Osteocyte (in vitro differentiated cells): ENCODE data around the gene PDE4B. TPM values are rescaled to one million over a fixed set of nuclear protein-coding genes. Genes with fewer than 3 reads are reported as not detected.

Source experiments
- DNase-seq: peaks from one replicate; pipeline ENCODE4 v3.0.0; 2021; ENCODE audit warnings: mixed read lengths; ENCODE audit not compliant: unreplicated experiment; ENCODE audit errors: extremely low spot score
- H3K27ac Mint-ChIP-seq: one replicate; pipeline ENCODE4 v1.8.0; 2021; ENCODE audit warnings: mild to moderate bottlenecking, mixed read lengths; ENCODE audit not compliant: unreplicated experiment
- H3K27me3 Mint-ChIP-seq: one replicate; pipeline ENCODE4 v1.8.0; 2021; ENCODE audit warnings: mixed read lengths; ENCODE audit not compliant: unreplicated experiment
- H3K36me3 Mint-ChIP-seq: one replicate; pipeline ENCODE4 v1.8.0; 2021; ENCODE audit warnings: mixed read lengths; ENCODE audit not compliant: unreplicated experiment
- H3K4me1 Mint-ChIP-seq: one replicate; pipeline ENCODE4 v1.8.0; 2021; ENCODE audit warnings: mixed read lengths; ENCODE audit not compliant: unreplicated experiment
- H3K4me3 Mint-ChIP-seq: one replicate; pipeline ENCODE4 v1.8.0; 2021; ENCODE audit warnings: mild to moderate bottlenecking, moderate library complexity, mixed read lengths; ENCODE audit not compliant: unreplicated experiment
- H3K9me3 Mint-ChIP-seq: one replicate; pipeline ENCODE4 v1.8.0; 2021; ENCODE audit warnings: mixed read lengths; ENCODE audit not compliant: unreplicated experiment
- CTCF ChIP-seq: fragments of 200-600 bp; sonication (generic); IDR thresholded peaks from 2 replicates; pipeline ENCODE4 v1.5.0; 2021; ENCODE audit warnings: antibody characterized with exemption, mild to moderate bottlenecking, moderate library complexity
- total RNA-seq: library from RNA; stranded (reverse); gene quantifications from 2 replicates; pipeline ENCODE4 v1.2.1, GENCODE V29; 2021

PDE4B gene
- total RNA-seq, 1 donor from 2014 or later = 53.1 TPM

DNA sequence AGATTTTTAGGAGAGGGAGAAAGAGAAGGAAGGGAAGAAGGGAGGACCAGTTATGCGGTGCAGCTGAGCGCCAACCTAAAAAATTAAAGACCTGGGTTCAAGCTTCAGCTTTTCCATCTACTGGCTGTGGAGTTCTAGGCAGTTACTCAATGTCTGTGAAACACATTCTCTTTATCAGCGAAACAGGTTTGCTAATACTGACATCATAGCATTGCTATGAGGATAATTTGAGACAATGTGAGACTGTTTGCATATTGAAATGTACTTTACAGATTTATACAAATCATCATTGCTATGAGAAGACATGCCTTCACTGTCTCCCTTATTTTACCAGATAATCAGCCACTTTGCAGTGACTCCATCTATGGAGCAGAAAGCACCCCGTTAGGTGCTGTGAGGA lies 518.4 kb downstream of the PDE4B start:
- H3K27ac Mint-ChIP-seq = no peak overlapping the region
- no peak for DNase-seq
- H3K4me3 Mint-ChIP-seq = no peak overlapping the region
- H3K4me1 Mint-ChIP-seq = peaks cover under 1% of the 10 kb centered on the region
- no peaks in the 10 kb centered on the region for H3K36me3 Mint-ChIP-seq
- no peaks in the 10 kb centered on the region for H3K27me3 Mint-ChIP-seq
- TF ChIP-seq CTCF = no peak
- no peaks in the 10 kb centered on the region for H3K9me3 Mint-ChIP-seq

- Mint-ChIP-seq H3K4me1 (peaks cover 6% of the 10 kb centered on the region), H3K27me3 (no peaks in the 10 kb centered on the region), H3K27ac (no peak overlapping the region), H3K36me3 (no peaks in the 10 kb centered on the region), H3K9me3 (no peaks in the 10 kb centered on the region), H3K4me3 (no peak overlapping the region)
- no peak for DNase-seq
- no peak for TF ChIP-seq CTCF
These were observed 518.9 kb downstream of the PDE4B start for GRCh38 chr1:66311628-66312027.

DNA sequence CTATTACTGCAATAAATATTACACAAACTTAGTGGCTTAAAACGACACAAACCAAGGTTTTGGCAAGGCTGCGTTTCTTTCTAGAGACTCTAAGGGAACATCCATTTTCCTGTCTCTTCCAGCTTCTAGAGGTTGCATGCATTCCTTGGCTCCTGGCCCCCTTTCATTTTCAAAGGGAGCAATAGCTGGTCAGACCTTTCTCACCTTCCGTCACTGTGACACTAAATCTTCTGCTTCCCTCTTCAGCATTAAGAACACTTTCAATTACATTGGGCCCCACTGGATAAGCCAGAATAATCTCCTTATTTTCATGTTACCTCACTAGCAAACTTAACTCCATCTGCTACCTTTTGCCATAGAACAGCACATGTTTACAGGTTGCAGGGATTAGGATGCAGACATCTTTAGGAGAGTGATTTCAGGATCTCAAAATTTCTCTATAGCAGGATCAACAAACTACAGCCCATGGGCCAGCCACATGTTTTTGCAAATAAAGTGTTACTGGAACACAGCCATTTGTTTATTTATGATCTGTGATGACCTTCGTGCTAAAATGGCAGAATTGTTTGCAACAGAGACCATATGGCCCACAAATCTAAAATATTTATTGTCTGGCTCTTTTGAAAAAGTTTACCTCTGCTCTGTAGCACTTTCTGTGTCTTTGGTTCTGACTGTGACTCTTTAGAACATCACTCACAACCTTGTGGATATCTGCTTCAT lies 519.7 kb downstream of the PDE4B start:
- no peak overlapping the region for H3K4me3 Mint-ChIP-seq
- no peaks in the 10 kb centered on the region for H3K36me3 Mint-ChIP-seq
- no peak overlapping the region for H3K27ac Mint-ChIP-seq
- no peak for TF ChIP-seq CTCF
- peaks cover 13% of the 10 kb centered on the region for H3K4me1 Mint-ChIP-seq
- H3K27me3 Mint-ChIP-seq = no peaks in the 10 kb centered on the region
- H3K9me3 Mint-ChIP-seq = no peaks in the 10 kb centered on the region
- no peak for DNase-seq

- H3K9me3 Mint-ChIP-seq = no peaks in the 10 kb centered on the region
- H3K36me3 Mint-ChIP-seq = no peaks in the 10 kb centered on the region
- DNase-seq = no peak
- no peak for TF ChIP-seq CTCF
- H3K27me3 Mint-ChIP-seq = no peaks in the 10 kb centered on the region
- no peak overlapping the region for H3K27ac Mint-ChIP-seq
- no peak overlapping the region for H3K4me3 Mint-ChIP-seq
- H3K4me1 Mint-ChIP-seq = peaks cover 13% of the 10 kb centered on the region
These were observed 520.7 kb downstream of the PDE4B start for GRCh38 chr1:66313429-66313828.

GRCh38 chr1:66315671-66316070 lies 523.0 kb downstream of the PDE4B start:
- no peak overlapping the region for H3K4me3 Mint-ChIP-seq
- H3K27me3 Mint-ChIP-seq = no peaks in the 10 kb centered on the region
- peaks cover 13% of the 10 kb centered on the region for H3K4me1 Mint-ChIP-seq
- no peak for TF ChIP-seq CTCF
- no peak overlapping the region for H3K27ac Mint-ChIP-seq
- H3K9me3 Mint-ChIP-seq = peaks cover 4% of the 10 kb centered on the region
- DNase-seq = no peak
- no peaks in the 10 kb centered on the region for H3K36me3 Mint-ChIP-seq
